Choroid plexus epithelial cell (primary cell): ENCODE results near the gene CFAP157.

ENCODE experiments used
- DNase-seq: peaks from one replicate; pipeline ENCODE4 v3.0.0-alpha.2; 2010; ENCODE audit warnings: low read depth
- H3K4me3 ChIP-seq: 2 replicates; pipeline ENCODE4 v1.5.1; 2011; ENCODE audit warnings: low read depth, mild to moderate bottlenecking, control low read depth, low read length, moderate library complexity
- TF ChIP-seq, protein P1 (sequence below): conservative IDR thresholded peaks from 2 replicates; pipeline ENCODE4 v1.5.1; 2011; ENCODE audit warnings: low read depth, mild to moderate bottlenecking, control low read depth, inconsistent platforms, low read length, moderate library complexity

The CFAP157 gene

GRCh38 chr9:127720865-127721227 lies 14.1 kb downstream of the CFAP157 start:
- DNase-seq = no peak
- H3K4me3 ChIP-seq = no peak overlapping the region
- TF ChIP-seq, protein P1, sequence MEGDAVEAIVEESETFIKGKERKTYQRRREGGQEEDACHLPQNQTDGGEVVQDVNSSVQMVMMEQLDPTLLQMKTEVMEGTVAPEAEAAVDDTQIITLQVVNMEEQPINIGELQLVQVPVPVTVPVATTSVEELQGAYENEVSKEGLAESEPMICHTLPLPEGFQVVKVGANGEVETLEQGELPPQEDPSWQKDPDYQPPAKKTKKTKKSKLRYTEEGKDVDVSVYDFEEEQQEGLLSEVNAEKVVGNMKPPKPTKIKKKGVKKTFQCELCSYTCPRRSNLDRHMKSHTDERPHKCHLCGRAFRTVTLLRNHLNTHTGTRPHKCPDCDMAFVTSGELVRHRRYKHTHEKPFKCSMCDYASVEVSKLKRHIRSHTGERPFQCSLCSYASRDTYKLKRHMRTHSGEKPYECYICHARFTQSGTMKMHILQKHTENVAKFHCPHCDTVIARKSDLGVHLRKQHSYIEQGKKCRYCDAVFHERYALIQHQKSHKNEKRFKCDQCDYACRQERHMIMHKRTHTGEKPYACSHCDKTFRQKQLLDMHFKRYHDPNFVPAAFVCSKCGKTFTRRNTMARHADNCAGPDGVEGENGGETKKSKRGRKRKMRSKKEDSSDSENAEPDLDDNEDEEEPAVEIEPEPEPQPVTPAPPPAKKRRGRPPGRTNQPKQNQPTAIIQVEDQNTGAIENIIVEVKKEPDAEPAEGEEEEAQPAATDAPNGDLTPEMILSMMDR = no peak

GRCh38 chr9:127721391-127721821 lies 14.6 kb downstream of the CFAP157 start:
- DNase-seq = no peak
- no peak overlapping the region for H3K4me3 ChIP-seq
- TF ChIP-seq, protein P1 = no peak

GRCh38 chr9:127722055-127722745 lies 15.4 kb downstream of the CFAP157 start:
- no peak overlapping the region for H3K4me3 ChIP-seq
- DNase-seq = no peak
- TF ChIP-seq, protein P1 = no peak

DNA sequence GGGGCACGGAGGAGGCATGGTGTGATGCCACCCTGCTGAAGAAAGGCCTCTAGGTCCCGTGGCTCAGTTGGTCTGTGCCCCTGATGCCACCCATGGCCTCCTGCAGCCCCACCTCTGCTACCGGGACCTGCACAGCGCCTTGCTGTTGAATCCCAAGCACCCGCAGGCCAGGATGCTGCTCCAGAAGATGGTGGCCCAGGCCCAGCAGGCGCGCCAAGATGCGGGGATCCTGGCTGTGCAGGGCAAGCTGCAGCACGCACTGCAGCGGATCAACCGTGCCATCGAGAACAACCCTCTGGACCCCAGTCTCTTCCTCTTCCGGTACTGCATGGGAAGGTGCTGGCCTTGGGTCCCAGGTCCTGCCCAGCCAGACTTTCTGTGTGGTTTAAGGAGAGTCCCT lies 16.2 kb downstream of the CFAP157 start:
- TF ChIP-seq, protein P1 = no peak
- H3K4me3 ChIP-seq = no peak overlapping the region
- no peak for DNase-seq

DNA sequence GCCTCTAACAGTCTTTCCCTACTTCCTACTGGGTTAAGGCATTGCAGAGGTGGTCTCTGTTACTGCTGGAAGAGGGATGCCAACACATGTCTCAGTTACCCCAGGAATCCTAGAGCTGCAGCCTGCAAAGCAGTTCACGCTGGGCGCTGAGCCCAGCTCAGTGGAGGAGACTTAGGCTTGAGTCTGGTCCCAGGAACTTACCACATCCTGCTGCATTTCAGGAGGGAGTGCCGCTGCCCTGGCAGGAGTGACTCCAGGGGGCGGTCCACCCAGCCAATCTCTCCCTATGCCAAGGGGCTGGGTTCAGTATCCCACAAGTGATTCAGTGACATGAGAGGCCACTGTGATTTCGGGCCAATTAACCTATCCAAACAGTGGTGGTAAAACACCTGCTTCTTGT lies 16.7 kb downstream of the CFAP157 start:
- no peak overlapping the region for H3K4me3 ChIP-seq
- TF ChIP-seq, protein P1 = no peak
- peak; percentile 35 for DNase-seq

DNA sequence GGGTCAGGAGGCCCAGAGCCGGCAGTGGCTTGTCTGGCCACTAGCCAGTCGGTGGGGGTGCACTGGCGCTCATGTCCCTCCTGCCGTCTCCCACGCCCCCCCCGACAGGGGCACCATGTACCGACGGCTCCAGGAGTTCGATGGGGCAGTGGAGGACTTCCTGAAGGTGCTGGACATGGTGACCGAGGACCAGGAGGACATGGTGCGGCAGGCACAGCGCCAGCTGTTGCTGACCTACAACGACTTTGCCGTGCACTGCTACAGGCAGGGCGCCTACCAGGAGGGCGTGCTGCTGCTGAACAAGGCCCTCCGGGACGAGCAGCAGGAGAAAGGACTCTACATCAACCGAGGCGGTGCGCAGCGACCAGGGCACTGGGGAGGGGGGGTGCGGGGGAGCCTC lies 17.2 kb downstream of the CFAP157 start:
- TF ChIP-seq, protein P1 = no peak
- DNase-seq = no peak
- H3K4me3 ChIP-seq = no peak overlapping the region

DNA sequence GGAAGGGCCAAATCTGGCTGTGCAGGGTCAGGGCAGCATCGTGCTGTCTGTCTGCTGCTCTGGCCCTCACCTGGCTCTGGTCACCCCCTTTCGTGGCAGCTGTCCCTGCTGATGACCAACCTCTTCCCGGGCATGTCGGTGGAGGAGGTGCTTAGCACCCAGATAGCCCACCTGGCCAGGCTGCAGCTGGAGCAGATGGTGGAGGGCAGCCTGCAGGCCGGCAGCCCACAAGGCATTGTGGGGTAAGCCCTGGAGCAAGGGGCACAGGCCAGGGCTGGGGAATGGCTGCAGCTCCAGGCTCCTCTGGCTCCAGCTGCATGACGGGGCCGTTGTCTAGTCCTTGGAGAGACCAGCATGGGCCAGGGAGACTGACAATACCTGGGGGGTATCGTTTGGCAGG lies 20.1 kb downstream of the CFAP157 start:
- DNase-seq = no peak
- H3K4me3 ChIP-seq = no peak overlapping the region
- TF ChIP-seq, protein P1 = no peak
